B cell (primary cell): ENCODE data around the gene CHRNA4. TPM values are rescaled to one million over a fixed set of nuclear protein-coding genes. Genes with fewer than 3 reads are reported as not detected.

Source experiments
- ATAC-seq: fragments of 200-7000 bp; cut with Tn5 transposase; one replicate; pipeline ENCODE4 v1.10.0; 2021; ENCODE audit warnings: low read depth, mild to moderate bottlenecking, moderate number of reproducible peaks, moderate library complexity
- CTCF ChIA-PET: fragments of 350-600 bp; sonication (Branson Sonifier 250); formaldehyde crosslinking; loops from one replicate; lab custom pipeline; 2021; ENCODE audit warnings: antibody characterized with exemption, inconsistent platforms; lab: Charles Lee
- POLR2A ChIA-PET: fragments of 350-600 bp; sonication (Branson Sonifier 250); formaldehyde crosslinking; loops from one replicate; lab custom pipeline; 2021; ENCODE audit warnings: antibody characterized with exemption; lab: Charles Lee
- DNase-seq: peaks from one replicate; pipeline ENCODE4 v3.0.0; 2013
- H2AFZ ChIP-seq: 2 replicates; pipeline ENCODE4 v1.6.1; 2012; ENCODE audit warnings: mild to moderate bottlenecking, low read depth, low read length; ENCODE audit not compliant: insufficient read depth, poor library complexity, severe bottlenecking
- H3K27ac ChIP-seq, 2 donors: 1 replicate in 1 of 2; 2 replicates in 1 of 2; pipeline ENCODE4 v1.5.1; 2012 to 2013; ENCODE audit warnings: low read length in 2 of 2, mild to moderate bottlenecking in 2 of 2, moderate library complexity in 1 of 2
- H3K27me3 ChIP-seq, 4 experiments: fragments of 200-600 bp in 1 of 4; sonication (generic) in 1 of 4; replicated peaks in 1 of 4; 1 replicate in 2 of 4; 2 replicates in 2 of 4; pipeline versions ENCODE4 v1.6.1 to v1.7.0; 2013 to 2016; ENCODE audit warnings: low read length in 3 of 4, mild to moderate bottlenecking in 2 of 4, mixed read lengths in 1 of 4, moderate library complexity in 1 of 4; ENCODE audit not compliant: insufficient read depth in 4 of 4, control insufficient read depth in 3 of 4; ENCODE audit errors: control extremely low read depth in 1 of 4
- H3K36me3 ChIP-seq, 2 experiments: replicated peaks in 1 of 2; 1 replicate in 1 of 2; 2 replicates in 1 of 2; pipeline versions ENCODE4 v1.6.1 to v1.7.1; 2013; ENCODE audit warnings: low read length in 1 of 2; ENCODE audit not compliant: insufficient read depth in 2 of 2, control insufficient read depth in 1 of 2; ENCODE audit errors: control extremely low read depth in 1 of 2, extremely low read depth in 1 of 2
- H3K4me1 ChIP-seq, 2 donors: fragments of 200-600 bp in 1 of 2; sonication (generic) in 1 of 2; 1 replicate in 1 of 2; 2 replicates in 1 of 2; pipeline versions ENCODE4 v1.5.1 to v1.6.1; 2013 to 2017; ENCODE audit warnings: low read length in 2 of 2; ENCODE audit not compliant: control insufficient read depth in 2 of 2, insufficient read depth in 2 of 2
- H3K4me2 ChIP-seq: replicated peaks from 2 replicates; pipeline ENCODE3; 2012; ENCODE audit warnings: mild to moderate bottlenecking, low read depth, low read length; ENCODE audit not compliant: poor library complexity, severe bottlenecking
- H3K4me3 ChIP-seq, 5 experiments: fragments of 200-600 bp in 1 of 5; sonication (generic) in 1 of 5; 1 replicate in 3 of 5; 2 replicates in 2 of 5; pipeline versions ENCODE4 v1.5.1 to v1.7.0; 2011 to 2016; ENCODE audit warnings: low read length in 4 of 5, mild to moderate bottlenecking in 4 of 5, low read depth in 2 of 5, control low read depth in 1 of 5, moderate library complexity in 1 of 5; ENCODE audit not compliant: insufficient read depth in 1 of 5; ENCODE audit errors: control extremely low read depth in 1 of 5, extremely low read depth in 1 of 5
- H3K79me2 ChIP-seq: fragments of 200-600 bp; sonication (generic); one replicate; pipeline ENCODE4 v1.6.0; 2016; ENCODE audit warnings: low read length; ENCODE audit not compliant: control insufficient read depth, insufficient read depth
- H3K9ac ChIP-seq: fragments of 200-600 bp; sonication (generic); 2 replicates; pipeline ENCODE4 v1.6.1; 2017; ENCODE audit warnings: mild to moderate bottlenecking, low read length, moderate library complexity
- H3K9me3 ChIP-seq, 3 donors: one replicate each; pipeline versions ENCODE4 v1.6.1 to v1.7.1; 2013; ENCODE audit warnings: low read length in 2 of 3; ENCODE audit not compliant: control insufficient read depth in 2 of 3, insufficient read depth in 1 of 3; ENCODE audit errors: control extremely low read depth in 1 of 3
- H4K20me1 ChIP-seq: 2 replicates; pipeline ENCODE4 v1.6.0; 2012; ENCODE audit warnings: mild to moderate bottlenecking, low read length; ENCODE audit not compliant: insufficient read depth, control insufficient read depth, poor library complexity, severe bottlenecking
- H3K27ac Mint-ChIP-seq: one replicate; pipeline ENCODE4 v1.8.0; 2021; ENCODE audit warnings: mixed read lengths
- H3K27me3 Mint-ChIP-seq: one replicate; pipeline ENCODE4 v1.8.0; 2021; ENCODE audit warnings: mixed read lengths
- H3K4me1 Mint-ChIP-seq: one replicate; pipeline ENCODE4 v1.8.0; 2021; ENCODE audit warnings: mixed read lengths
- H3K4me3 Mint-ChIP-seq: one replicate; pipeline ENCODE4 v1.8.0; 2021; ENCODE audit warnings: mixed read lengths
- H3K9me3 Mint-ChIP-seq: one replicate; pipeline ENCODE4 v1.8.0; 2022; ENCODE audit warnings: mixed read lengths; ENCODE audit not compliant: insufficient read depth
- CTCF ChIP-seq: fragments of 200-600 bp; IDR thresholded peaks from one replicate; pipeline ENCODE4 v1.8.0; 2022; ENCODE audit warnings: antibody characterized with exemption, mild to moderate bottlenecking
- EZH2 ChIP-seq: IDR thresholded peaks from 2 replicates; pipeline ENCODE4 v1.6.1; 2012; ENCODE audit warnings: borderline replicate concordance, low read depth, mild to moderate bottlenecking, moderate library complexity, low read length; ENCODE audit not compliant: insufficient read depth, poor library complexity, severe bottlenecking
- WGBS: methylation state at CpG from one replicate; pipeline ENCODE4 v1.1.5; 2013; ENCODE audit warnings: missing lambda C conversion rate; ENCODE audit not compliant: insufficient coverage; 5-methylcytosine and 5-hydroxymethylcytosine counted together
- intact Hi-C: fragments of 100-400 bp; cut with micrococcal nuclease; formaldehyde crosslinking; loops from one replicate; pipeline ENCODE4 v1.10.0; 2022
- polyA plus RNA-seq: library from polyadenylated mRNA; depleted of rRNA; stranded (reverse); fragments of >200 nt; gene quantifications from 2 replicates; pipeline ENCODE4 v1.2.3, GENCODE V29; 2012
- total RNA-seq, 2 donors: library from RNA; stranded (reverse); fragments of 120-200 nt in 1 of 2; gene quantifications; 1 replicate in 1 of 2; 2 replicates in 1 of 2; pipeline versions ENCODE4 v1.2.3 to v1.2.4, GENCODE V29; 2013 to 2022

The CHRNA4 gene
- total and polyA plus RNA-seq, 2 donors (not counting 1 experiment from before 2014, with no cell fraction given) = not detected

DNA sequence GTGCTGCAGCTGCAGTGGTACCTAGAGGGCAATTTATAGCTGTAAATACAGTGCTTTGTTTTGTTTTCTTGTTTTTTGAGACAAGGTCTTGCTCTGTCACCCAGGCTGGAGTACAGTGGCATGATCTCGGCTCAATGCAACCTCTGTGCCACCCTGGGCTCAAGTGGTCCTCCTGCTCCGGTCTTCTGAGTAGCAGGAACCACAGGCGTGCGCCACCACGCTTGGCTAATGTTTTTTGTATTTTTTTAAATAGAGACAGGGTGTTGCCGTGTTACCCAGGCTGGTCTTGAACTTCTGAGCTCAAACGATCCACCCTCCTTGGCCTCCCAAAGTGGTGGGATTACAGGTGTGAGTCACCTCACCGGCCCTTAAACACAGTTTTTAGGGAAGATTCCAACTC, 26.8 kb downstream of the CHRNA4 start:
- H2AFZ ChIP-seq = no peak overlapping the region
- H3K27ac ChIP-seq = no peak overlapping the region
- POLR2A ChIA-PET = no interaction called here
- intact Hi-C loops = no loop called here
- no peak overlapping the region for H3K4me3 Mint-ChIP-seq
- H3K9ac ChIP-seq = no peak overlapping the region
- H3K4me2 ChIP-seq = no peak overlapping the region
- H3K27me3 ChIP-seq = peaks cover 0 to 2% (median 0%) of the 10 kb centered on the region in 4 experiments
- H3K9me3 ChIP-seq = peaks cover 0 to 38% (median 0%) of the 10 kb centered on the region in 3 donors
- no peaks in the 10 kb centered on the region for H3K36me3 ChIP-seq
- no peak overlapping the region for H3K27ac Mint-ChIP-seq
- ATAC-seq (no peak), DNase-seq (no peak)
- TF ChIP-seq CTCF = no peak
- TF ChIP-seq EZH2 = no peak
- CTCF ChIA-PET = no interaction called here
- no peaks in the 10 kb centered on the region for H4K20me1 ChIP-seq
- no peak overlapping the region for H3K4me3 ChIP-seq
- H3K4me1 Mint-ChIP-seq = no peaks in the 10 kb centered on the region
- no peaks in the 10 kb centered on the region for H3K79me2 ChIP-seq
- WGBS = 89% methylated on average over 4 of the region's 8 CpGs
- H3K4me1 ChIP-seq = no peaks in the 10 kb centered on the region
- H3K27me3 Mint-ChIP-seq = peaks cover 18% of the 10 kb centered on the region
- peaks cover 11% of the 10 kb centered on the region for H3K9me3 Mint-ChIP-seq

GRCh38 chr20:63333241-63333836, 27.8 kb downstream of the CHRNA4 start:
- TF ChIP-seq CTCF = no peak
- no peak for TF ChIP-seq EZH2
- H3K27me3 ChIP-seq = peaks cover 0 to 2% (median 0%) of the 10 kb centered on the region in 4 experiments
- POLR2A ChIA-PET = no interaction called here
- no peak for DNase-seq
- H3K9ac ChIP-seq = no peak overlapping the region
- no peaks in the 10 kb centered on the region for H3K36me3 ChIP-seq
- peaks cover 8% of the 10 kb centered on the region for H3K9me3 Mint-ChIP-seq
- no peak overlapping the region for H3K4me2 ChIP-seq
- H3K79me2 ChIP-seq = no peaks in the 10 kb centered on the region
- H3K4me3 Mint-ChIP-seq = no peak overlapping the region
- no peak overlapping the region for H3K4me3 ChIP-seq
- no peaks in the 10 kb centered on the region for H3K4me1 Mint-ChIP-seq
- H3K27ac Mint-ChIP-seq = no peak overlapping the region
- H3K4me1 ChIP-seq = no peaks in the 10 kb centered on the region
- no peak for ATAC-seq
- intact Hi-C loops = no loop called here
- no peaks in the 10 kb centered on the region for H4K20me1 ChIP-seq
- no peak overlapping the region for H2AFZ ChIP-seq
- CTCF ChIA-PET = no interaction called here
- H3K9me3 ChIP-seq = peaks cover 0 to 41% (median 0%) of the 10 kb centered on the region in 3 donors
- H3K27ac ChIP-seq = no peak overlapping the region
- WGBS = 94% methylated on average over 16 of the region's 19 CpGs
- H3K27me3 Mint-ChIP-seq = peaks cover 16% of the 10 kb centered on the region
